Spleen (tissue), 11 donors: Measurements from ENCODE around the gene MYPOP. TPM values are rescaled to one million over a fixed set of nuclear protein-coding genes. Genes with fewer than 3 reads are reported as not detected.

Experiments
- DNase-seq: peaks from one replicate; pipeline ENCODE4 v3.0.0-alpha.2; 2020
- H3K27ac ChIP-seq, 8 donors: fragments of 200-600 bp; sonication (generic) in 7 of 8; 1 replicate in 4 of 8; 2 replicates in 4 of 8; pipeline versions ENCODE4 v1.5.0 to v1.8.0; 2016 to 2021; ENCODE audit warnings: inconsistent platforms in 4 of 8, mild to moderate bottlenecking in 4 of 8, moderate library complexity in 1 of 8
- H3K27me3 ChIP-seq, 7 donors: fragments of 200-600 bp; sonication (generic) in 6 of 7; replicated peaks in 1 of 7; 1 replicate in 4 of 7; 2 replicates in 3 of 7; pipeline versions ENCODE4 v1.5.0 to v1.8.0; 2016 to 2021; ENCODE audit warnings: inconsistent platforms in 3 of 7, mild to moderate bottlenecking in 1 of 7
- H3K36me3 ChIP-seq, 6 donors: fragments of 200-600 bp; sonication (generic) in 5 of 6; 1 replicate in 4 of 6; 2 replicates in 2 of 6; pipeline versions ENCODE4 v1.5.0 to v1.8.0; 2016 to 2021; ENCODE audit warnings: inconsistent platforms in 2 of 6
- H3K4me1 ChIP-seq, 6 donors: fragments of 200-600 bp; sonication (generic) in 5 of 6; 1 replicate in 3 of 6; 2 replicates in 3 of 6; pipeline versions ENCODE4 v1.5.0 to v1.8.0; 2016 to 2021; ENCODE audit warnings: inconsistent platforms in 3 of 6
- H3K4me3 ChIP-seq, 8 donors: fragments of 200-600 bp; sonication (generic) in 7 of 8; 1 replicate in 4 of 8; 2 replicates in 4 of 8; pipeline versions ENCODE4 v1.5.0 to v1.8.0; 2016 to 2021; ENCODE audit warnings: inconsistent platforms in 4 of 8, mild to moderate bottlenecking in 4 of 8, moderate library complexity in 2 of 8
- H3K9me3 ChIP-seq, 8 donors: fragments of 200-600 bp; sonication (generic) in 7 of 8; 1 replicate in 4 of 8; 2 replicates in 4 of 8; pipeline versions ENCODE4 v1.5.0 to v1.8.0; 2016 to 2021; ENCODE audit warnings: inconsistent platforms in 4 of 8
- POLR2A ChIP-seq, 3 donors: fragments of 450-650 bp; IDR thresholded peaks; one replicate each; pipeline ENCODE4 v1.5.1; 2017; ENCODE audit warnings: antibody characterized with exemption in 3 of 3, mild to moderate bottlenecking in 1 of 3
- POLR2AphosphoS5 ChIP-seq, 3 donors: sonication (generic); formaldehyde crosslinking; IDR thresholded peaks; one replicate each; pipeline ENCODE4 v1.5.1; 2017; ENCODE audit warnings: antibody characterized with exemption in 3 of 3
- WGBS, 5 donors: extraction: QIAGEN DNeasy Blood & Tissue Kit in 3 of 5; methylation state at CpG; one replicate each; pipeline versions ENCODE4 v1.1.5 to v1.1.7; 2013 to 2018; 5-methylcytosine and 5-hydroxymethylcytosine counted together
- intact Hi-C: fragments of 100-400 bp; cut with DNase I; formaldehyde crosslinking; loops from one replicate; pipeline ENCODE4 v1.15.0; 2023; ENCODE audit warnings: low total_unique reads
- polyA plus RNA-seq, 3 donors: library from polyadenylated mRNA; stranded (reverse); fragments of 200-250 nt; gene quantifications; one replicate each; pipeline ENCODE4 v1.2.1, GENCODE V29; 2013
- total RNA-seq, 7 donors: library from RNA; depleted of rRNA in 3 of 7; stranded (reverse); fragments of >200 nt in 3 of 7; fragmentation: NEBNext Ultra II Directional in 4 of 7; extraction: Animal tissue kit (Norgen Biotek cat#: 25700) in 4 of 7; gene quantifications; one replicate each; pipeline versions ENCODE4 v1.1.0 to v1.2.1, GENCODE V29; 2016 to 2021
- TF ChIP-seq, protein P1 (sequence below), 11 experiments: fragments of 200-600 bp in 7 of 11; fragments of 450-650 bp in 4 of 11; sonication (generic) in 4 of 11; IDR thresholded peaks in 8 of 11; conservative IDR thresholded peaks in 3 of 11; 1 replicate in 7 of 11; 2 replicates in 4 of 11; pipeline versions ENCODE4 v1.4.0 to v1.8.0; 2016 to 2021; ENCODE audit warnings: antibody characterized with exemption in 11 of 11, inconsistent platforms in 4 of 11, mild to moderate bottlenecking in 1 of 11
- donor health status: healthy with polysubstance abuse.
- donor health status: DM: no; HTN: no; CAD: no; lungs with moderate emphysema.
- donor health status: DM: no; HTN: no; CAD: no.
- donor health status: Bipolar disorder and iron deficiency.
- donor health status: healthy.
- donor health status: DM: no; HTN: no; CAD: no.
- donor health status: DM: yes; HTN: yes; CAD: no.

The MYPOP gene
- total and polyA plus RNA-seq, 10 donors: 5.1 to 13.2 (median 9.5) TPM

DNA sequence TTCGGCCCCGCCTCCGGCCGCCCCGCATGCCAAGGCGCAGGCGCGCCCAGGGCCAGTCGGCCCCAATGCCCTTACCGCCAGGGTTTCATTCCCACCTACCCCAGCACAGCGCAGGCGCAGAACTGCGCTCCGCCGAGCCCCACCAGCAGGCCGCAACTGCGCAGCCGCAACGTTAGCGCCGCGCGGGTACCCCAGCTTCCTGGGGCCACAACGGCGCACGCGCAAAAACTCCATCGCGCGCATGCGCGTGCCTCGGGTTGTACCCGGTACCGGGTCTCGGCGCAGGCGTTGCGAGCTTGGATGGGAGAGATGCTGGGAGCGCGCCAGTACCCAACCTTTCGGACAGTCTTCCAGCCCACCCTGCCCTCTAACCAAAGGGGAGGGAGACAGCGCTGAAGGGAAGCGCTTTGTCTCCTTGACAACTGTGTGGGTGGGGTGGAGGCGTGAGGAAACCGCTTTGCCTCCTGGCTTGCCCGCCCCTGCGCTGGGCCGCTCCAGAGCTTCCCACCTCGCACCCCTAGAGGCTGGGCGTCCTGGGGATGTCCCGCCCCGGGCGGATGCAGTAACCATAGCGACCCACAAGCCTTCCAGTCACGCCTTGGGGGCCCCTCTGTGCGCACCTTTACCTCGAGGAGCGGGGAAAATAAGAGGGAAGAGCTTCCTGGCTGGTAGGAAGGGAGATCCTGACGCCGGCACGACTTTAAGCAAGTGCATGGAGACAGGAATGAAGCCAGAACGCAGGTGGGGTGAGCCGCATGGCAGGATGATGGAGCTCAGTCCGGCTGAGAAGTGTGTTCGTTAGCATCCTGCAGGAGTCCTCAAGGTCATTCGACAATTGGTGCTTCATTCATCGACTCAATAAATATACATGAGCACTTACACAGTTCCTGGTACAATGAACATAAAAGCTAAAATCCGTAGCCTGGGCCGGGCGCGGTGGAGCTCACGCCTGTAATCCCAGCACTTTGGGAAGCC is 525 bp upstream of the MYPOP start:
- peak overlapping the region; percentile 61 to 92 (median 84) for H3K27ac ChIP-seq
- 2 to 4% (median 2%) methylated on average over 60 to 73 of the region's 73 CpGs for WGBS, 5 donors
- H3K9me3 ChIP-seq: no peaks in the 10 kb centered on the region
- no peaks in the 10 kb centered on the region for H3K27me3 ChIP-seq
- H3K36me3 ChIP-seq: peaks cover 0 to 30% (median 15%) of the 10 kb centered on the region in 6 donors
- TF ChIP-seq POLR2A (IDR thresholded peaks at IDR 0.05) (peak in 2 of 3 donors; percentile 40 to 65), POLR2AphosphoS5 (IDR thresholded peaks at IDR 0.05) (peak; percentile 93 to 97 (median 97))
- TF ChIP-seq, protein P1, sequence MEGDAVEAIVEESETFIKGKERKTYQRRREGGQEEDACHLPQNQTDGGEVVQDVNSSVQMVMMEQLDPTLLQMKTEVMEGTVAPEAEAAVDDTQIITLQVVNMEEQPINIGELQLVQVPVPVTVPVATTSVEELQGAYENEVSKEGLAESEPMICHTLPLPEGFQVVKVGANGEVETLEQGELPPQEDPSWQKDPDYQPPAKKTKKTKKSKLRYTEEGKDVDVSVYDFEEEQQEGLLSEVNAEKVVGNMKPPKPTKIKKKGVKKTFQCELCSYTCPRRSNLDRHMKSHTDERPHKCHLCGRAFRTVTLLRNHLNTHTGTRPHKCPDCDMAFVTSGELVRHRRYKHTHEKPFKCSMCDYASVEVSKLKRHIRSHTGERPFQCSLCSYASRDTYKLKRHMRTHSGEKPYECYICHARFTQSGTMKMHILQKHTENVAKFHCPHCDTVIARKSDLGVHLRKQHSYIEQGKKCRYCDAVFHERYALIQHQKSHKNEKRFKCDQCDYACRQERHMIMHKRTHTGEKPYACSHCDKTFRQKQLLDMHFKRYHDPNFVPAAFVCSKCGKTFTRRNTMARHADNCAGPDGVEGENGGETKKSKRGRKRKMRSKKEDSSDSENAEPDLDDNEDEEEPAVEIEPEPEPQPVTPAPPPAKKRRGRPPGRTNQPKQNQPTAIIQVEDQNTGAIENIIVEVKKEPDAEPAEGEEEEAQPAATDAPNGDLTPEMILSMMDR (IDR thresholded peaks at IDR 0.05 in 8 of 11, conservative IDR thresholded peaks at IDR 0.05 in 3 of 11): peak in 6 of 11 experiments; percentile 15 to 58 (median 27)
- H3K4me1 ChIP-seq: peaks cover 15 to 47% (median 26%) of the 10 kb centered on the region in 6 donors
- intact Hi-C loops: no loop called here
- peak; percentile 100 for DNase-seq
- H3K4me3 ChIP-seq: peak overlapping the region; percentile 65 to 91 (median 72)

DNA sequence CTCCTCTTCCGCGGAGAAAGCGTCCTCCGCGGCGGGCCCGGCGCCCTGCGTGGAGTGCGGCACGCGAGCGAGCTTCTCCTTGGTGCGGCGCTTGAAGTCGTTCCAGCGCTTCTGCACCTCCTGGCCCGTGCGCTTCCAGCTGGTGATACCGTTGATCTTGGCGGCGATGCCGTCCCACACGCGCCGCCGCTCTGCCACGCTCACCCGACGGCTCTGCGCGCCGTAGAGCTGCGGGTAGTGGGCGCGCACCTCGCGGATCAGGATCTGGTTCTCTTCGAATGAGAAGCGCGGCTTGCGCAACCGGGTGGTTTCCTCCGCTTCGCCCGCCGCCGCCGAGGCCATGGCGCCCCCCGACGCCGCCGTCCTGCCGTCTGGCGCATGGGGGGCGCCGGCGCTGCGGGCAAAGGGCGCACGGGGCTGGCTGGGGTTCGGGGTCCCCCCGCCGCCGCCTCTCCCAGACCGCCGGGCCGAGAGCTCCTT is 941 bp downstream of the MYPOP start:
- intact Hi-C loops: no loop called here
- peak; percentile 87 for DNase-seq
- WGBS, 5 donors: 0 to 19% (median 13%) methylated on average over 9 to 69 of the region's 69 CpGs
- no peaks in the 10 kb centered on the region for H3K9me3 ChIP-seq
- peaks cover 0 to 42% (median 16%) of the 10 kb centered on the region in 6 donors for H3K36me3 ChIP-seq
- peaks cover 18 to 60% (median 36%) of the 10 kb centered on the region in 6 donors for H3K4me1 ChIP-seq
- H3K27ac ChIP-seq: peak overlapping the region in 6 of 8 donors; percentile 5 to 92 (median 84)
- no peaks in the 10 kb centered on the region for H3K27me3 ChIP-seq
- H3K4me3 ChIP-seq: peak overlapping the region; percentile 58 to 91 (median 72)
- TF ChIP-seq, protein P1 (IDR thresholded peaks at IDR 0.05 in 8 of 11, conservative IDR thresholded peaks at IDR 0.05 in 3 of 11): no peak
- TF ChIP-seq POLR2A (IDR thresholded peaks at IDR 0.05) (no peak), POLR2AphosphoS5 (IDR thresholded peaks at IDR 0.05) (peak in 2 of 3 donors; percentile 30 to 53)

DNA sequence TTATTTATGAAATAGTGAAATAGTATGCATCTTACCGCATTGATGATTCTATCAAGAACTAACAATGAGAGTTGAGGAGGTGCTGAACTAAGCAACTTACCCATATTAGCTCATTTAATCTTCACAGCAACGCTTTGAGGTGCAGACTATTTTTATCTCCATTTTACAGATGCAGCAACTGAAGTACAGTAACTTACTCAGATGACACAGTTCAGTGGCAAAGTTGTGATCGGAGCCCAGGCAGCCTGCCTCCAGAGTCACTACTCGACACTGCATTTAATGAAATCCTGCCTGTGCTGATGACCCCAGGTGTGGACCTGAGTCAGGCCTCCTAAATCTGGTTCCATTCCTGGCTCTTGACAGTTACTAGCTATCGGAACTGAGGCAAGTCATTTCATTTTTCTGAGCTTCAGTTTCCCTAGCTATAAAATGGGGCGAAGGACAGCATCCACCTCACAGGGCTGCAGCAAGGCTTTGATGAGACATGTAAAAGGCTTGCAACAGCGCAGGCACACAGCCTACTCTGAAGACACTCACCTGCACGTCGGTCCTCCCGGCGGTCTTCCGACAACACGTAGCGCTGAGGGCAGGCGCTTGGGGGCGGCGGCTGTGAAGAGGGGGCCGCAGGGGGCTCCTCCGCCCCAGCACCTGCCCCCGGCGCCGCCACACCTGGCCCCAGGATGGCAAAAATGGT is 1.5 kb downstream of the MYPOP start:
- Histone ChIP-seq H3K4me3 (peak overlapping the region; percentile 58 to 91 (median 72)), H3K4me1 (peaks cover 18 to 65% (median 36%) of the 10 kb centered on the region in 6 donors), H3K27ac (peak overlapping the region in 4 of 8 donors; percentile 20 to 92 (median 88)), H3K36me3 (peaks cover 0 to 47% (median 20%) of the 10 kb centered on the region in 6 donors), H3K27me3 (no peaks in the 10 kb centered on the region), H3K9me3 (no peaks in the 10 kb centered on the region)
- TF ChIP-seq POLR2AphosphoS5 (IDR thresholded peaks at IDR 0.05) (no peak), POLR2A (IDR thresholded peaks at IDR 0.05) (no peak)
- TF ChIP-seq, protein P1 (IDR thresholded peaks at IDR 0.05 in 8 of 11, conservative IDR thresholded peaks at IDR 0.05 in 3 of 11): no peak
- 72 to 87% (median 75%) methylated on average over 14 to 22 of the region's 22 CpGs for WGBS, 5 donors
- intact Hi-C loops: no loop called here
- no peak for DNase-seq
